Measurements from ENCODE around the gene PSMC3IP.

DNA sequence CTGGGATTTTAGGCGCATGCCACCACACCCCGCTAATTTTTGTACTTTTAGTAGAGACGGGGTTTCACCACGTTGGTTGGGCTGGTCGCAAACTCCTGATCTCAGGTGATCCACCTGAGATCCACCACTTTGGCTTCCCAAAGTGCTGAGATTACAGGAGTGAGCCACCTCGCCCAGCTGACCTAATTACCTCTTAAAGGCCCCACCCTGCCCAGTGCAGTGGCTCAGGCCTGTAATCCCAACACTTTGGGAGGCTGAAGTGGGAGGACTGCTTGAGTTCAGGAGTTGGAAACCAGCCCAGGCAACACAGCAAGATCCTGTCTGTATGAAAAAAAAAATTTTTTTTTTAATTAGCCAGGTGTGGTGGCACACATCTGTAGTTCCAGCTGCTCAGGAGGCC, 18.5 kb downstream of the PSMC3IP start:
- TF ChIP-seq POLR2A (IDR thresholded peaks at IDR 0.05; ENCODE audit: low read length) (no peak), GATA1 (IDR thresholded peaks at IDR 0.05; ENCODE audit: low read depth, low read length) (no peak)

Measured in erythroblast (primary cell).